Inflammatory macrophage (primary cell): ENCODE data around the gene DHRS1.

ENCODE experiments used
- DNase-seq, 2 donors: peaks; one replicate each; pipeline ENCODE4 v3.0.0-alpha.2; 2020 to 2022

The DHRS1 gene

DNA sequence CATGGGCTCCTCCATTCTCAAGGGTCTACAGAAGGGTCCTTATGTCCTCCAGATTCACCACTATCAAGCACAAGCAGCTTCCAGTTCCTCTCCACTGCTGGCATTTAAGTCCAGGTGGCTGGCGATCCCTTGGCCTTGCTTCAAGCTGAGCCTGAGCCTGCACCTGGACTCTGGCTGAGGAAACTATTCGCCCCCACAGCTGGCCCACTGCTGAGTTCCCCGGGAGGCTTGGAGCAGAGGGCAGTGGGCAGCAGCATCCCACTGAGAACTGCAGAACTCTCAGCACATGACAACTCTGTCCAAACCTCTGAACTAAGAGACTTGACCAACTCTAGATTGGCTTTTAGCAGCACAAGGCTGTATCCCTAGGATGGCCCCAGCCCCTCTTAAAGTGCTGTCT lies 16.8 kb downstream of the DHRS1 start:
- DNase-seq, result peak; percentile 9 to 61

DNA sequence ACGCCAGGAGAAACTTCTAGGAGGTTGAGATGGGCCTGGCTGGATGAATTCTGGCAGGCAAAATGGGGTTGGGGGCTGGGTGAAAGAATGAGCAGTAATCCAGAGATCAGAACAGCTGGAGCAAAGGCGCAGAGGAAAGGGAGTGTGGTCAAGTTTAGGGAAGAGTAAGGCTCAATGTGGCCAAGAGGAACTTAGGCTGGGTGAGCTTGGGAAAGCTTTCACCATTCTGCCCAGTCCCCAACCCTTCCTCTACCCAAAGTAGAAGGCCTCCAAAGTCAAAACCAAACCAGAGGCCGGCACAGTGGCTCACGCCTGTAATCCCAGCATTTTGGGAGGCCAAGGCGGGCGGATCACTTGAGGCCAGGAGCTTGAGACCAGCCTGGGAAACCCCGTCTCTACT lies 17.9 kb downstream of the DHRS1 start:
- peak; percentile 52 to 64 for DNase-seq

DNA sequence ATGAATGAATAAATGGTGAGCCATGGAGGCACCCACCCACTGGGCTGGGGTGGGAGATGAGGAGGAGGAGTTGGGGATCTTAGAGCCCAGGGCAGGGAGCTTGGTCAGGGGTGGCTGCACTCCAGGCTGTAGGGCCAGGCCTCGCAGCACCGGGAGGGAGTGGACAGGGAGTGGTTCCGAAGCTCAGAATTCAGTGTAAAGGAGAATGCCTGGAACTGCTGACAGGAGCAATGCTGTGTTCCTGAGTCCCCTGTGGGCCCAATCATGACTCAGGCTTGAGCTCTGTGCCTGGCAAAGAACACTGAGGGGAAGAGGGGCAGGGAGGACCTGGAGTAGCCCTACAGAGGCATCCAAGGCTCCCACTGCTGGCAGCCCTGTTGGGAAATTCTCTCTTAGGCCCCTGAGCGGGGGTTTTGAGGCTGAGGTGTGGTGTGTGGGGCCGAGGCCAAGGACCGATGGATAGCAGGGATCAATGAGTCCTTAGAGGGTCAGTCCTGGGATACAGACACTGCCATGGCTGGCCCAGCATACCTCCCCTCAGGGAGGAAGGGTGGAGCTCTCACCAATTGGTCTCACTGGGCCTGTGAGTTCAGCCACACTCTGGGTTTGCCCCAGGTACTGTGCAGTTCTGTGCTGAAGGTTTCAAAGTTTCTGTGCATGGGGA lies 18.7 kb downstream of the DHRS1 start:
- DNase-seq, result no peak

DNA sequence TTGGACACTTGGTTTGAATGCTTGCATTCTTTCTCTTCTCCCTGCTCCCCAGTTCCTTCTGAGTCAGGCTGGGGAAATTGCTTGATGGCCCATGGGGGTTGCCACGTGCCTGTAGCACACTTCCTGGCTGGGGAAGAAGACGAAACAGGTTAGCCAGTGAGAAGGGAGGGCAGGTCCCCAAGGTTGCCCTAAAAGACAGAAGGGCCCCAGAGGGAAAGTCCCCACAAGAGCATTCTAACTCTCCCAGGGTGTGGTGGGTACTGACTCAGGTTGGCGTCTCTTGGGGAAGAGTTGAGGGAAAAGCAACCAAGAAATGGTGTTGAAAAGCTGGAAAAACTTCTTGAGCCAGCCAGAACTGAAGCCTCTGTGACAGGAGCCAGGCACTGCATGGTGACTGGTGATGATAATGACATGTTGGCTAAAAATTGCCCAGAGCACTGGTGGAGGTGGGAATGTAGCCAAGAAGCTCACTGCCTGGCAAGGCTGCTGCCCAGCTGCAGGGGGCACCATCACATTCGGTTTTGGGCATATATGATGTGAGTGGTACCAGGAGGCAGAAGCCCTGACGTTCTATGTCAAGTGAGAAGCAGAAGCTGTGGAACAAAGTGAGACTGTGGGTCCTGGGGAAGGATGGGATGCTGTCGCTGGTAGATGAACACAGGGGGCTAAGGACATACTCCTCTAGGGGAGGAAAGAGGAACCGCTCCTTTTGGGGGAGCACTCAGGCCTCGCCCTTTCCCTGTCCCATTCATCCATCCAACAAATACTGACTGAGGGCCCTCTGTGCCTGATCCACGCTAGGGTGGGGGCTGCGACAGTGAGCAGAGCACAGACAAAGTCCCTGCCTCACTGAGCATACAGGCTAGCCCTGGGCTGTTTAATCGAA lies 20.0 kb downstream of the DHRS1 start:
- peak; percentile 51 to 62 for DNase-seq

DNA sequence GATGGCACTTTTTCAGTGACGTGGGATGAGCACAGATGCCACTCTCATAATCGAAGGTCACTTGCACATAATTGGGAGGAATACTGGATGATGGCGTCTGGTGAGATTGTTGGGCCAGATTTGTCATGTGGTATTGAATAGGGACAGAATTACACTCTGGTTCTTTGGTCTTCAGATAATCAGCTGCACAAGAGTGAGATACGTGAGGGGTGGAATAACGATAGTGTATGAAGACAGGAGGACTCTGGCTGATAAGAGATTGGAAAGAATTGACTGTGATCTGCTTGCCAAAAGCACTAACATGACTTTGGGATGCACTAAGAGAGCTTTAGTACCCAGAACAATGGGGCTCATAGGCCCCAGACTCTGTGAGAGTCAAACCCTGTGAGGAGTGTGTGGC lies 21.2 kb downstream of the DHRS1 start:
- no peak for DNase-seq

DNA sequence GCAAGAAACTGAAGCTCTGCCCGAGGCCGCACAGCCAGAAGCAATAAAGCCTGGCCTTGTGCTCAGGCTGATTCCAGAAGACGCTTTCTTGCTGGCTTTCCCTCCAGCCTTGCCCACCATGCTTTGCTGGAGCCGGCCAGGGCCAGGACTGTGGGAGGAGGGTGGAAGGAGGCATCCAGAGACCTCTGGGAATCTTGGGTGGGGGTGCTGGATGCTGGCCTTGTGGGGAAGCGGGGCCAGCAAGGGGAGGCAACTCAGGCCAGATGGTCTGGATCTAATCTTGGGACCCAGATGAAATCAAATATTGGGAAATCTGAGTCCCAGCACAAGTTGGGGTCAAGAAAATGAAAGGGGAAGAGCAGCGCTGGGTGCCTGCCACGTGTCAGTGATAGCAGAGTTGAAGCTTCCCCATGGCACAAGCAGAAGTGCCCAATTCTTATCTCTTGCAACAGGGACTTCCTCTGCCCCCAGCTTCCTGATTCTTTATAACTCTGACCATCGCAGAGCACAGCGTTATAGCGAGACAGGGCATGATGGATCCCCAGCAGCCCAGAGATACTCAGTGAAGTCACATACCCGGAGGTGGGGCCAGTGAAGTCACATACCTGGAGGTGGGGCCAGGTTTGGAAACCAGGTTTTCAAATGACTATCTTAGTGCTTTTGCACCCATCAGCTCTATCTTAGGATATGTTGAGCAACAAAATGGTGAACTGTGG lies 21.8 kb downstream of the DHRS1 start:
- peak; percentile 91 to 95 for DNase-seq

DNA sequence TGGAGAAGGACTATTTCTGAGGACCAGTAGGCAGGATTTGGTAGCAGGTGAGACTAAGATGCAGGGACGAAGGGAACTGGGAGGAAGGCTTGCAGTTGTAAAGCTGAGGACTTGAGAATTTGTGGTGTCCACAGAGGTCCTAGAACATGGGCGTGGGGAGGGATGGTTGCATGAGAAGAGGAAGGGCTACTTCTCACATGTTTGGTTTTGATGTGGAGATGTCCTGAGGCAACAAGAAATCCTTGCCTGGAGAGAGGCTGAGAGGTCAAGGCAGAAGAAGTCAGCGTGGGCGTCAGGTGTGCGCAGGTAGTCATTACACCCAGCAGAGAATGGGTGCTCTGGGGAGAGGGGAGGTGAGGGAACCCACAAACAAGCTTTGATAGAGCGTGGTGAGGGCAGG lies 22.5 kb downstream of the DHRS1 start:
- DNase-seq, result peak; percentile 63 to 74

DNA sequence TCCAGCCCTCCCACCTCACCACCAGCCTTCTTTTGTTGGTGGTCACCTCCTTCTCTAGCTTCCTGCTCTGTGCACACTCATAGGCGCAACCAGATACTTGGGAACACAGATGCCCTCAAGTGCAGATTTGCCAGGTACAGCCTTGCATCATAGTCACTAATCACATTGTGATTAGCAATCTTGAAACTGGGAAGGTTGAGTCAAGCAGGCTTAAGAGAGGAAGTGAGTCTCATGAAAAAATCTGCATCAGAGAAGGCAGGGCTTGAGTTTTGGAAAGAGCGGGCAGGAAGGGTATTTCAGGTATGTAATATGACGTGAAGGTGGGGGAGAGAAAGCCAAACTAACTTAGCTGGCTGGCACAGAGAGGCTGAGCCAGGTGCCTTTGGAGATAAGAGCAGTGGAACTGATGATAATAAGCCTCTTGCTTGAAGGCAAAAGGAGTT lies 25.5 kb downstream of the DHRS1 start:
- DNase-seq, result peak; percentile 83 to 87

DNA sequence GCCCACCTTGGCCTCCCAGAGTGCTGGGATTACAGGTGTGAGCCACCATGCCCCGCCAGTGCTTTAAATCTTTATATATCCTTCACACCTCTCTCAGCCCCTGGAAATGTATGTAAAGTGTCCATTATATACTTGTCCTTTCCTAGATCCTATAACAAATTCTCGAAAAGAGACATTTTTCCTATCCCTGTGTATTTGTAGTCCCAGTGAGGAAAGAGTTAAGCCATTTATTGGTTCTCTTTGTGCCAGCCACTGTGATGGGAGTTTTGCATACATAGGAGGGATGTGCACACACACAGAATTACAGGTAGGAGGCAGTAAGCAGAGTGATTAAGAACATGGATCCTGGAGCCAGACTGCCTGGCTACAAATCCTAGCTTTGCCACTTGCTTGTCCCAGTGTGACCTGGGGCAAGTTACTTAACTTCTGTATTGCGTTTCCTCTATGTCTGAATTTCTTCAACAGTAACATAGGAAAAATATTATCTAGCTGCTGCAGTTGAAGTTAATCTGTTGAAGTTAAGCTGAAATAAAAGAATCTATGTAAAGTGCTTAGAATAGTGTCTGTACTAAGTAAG lies 26.1 kb downstream of the DHRS1 start:
- peak; percentile 57 to 67 for DNase-seq

DNA sequence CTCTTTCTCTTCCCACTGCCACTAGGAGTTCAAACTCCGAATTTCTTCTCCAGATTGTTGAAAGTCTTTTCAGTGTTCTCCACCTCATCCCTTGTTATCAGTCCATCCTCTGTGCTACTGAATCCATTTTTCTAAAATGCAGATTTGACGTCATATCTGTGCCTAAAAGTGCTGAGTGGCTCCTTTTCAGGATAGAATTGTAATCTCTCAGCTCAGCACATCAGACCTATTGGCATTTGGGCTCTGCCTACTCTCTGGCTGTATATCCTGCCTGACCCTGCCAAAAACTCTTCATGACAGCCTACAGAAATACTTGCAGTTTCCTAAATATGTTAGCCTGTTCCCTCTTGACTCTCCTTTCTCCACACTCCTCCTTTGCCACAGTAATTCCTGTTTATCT lies 27.1 kb downstream of the DHRS1 start:
- peak; percentile 16 to 17 for DNase-seq

DNA sequence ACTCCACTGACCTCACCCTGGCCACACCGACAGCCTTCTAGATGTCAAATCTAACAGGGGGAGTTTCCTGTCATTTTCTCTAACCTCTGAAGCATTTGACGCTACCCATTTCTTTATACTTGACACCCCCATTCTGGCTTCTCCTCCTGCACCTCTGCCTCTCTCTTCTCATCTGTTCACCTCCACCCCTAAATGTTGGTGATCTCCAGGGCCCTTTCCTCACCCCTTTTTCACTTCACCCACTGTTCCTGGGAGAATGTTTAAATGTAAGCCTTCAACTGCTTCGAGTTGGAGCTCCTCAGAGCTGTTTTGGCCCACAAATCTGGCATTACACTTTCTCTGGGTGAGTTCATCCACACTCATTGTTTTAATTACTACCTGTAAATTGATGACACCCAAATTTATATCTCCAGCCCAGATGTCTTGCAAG lies 27.7 kb downstream of the DHRS1 start:
- DNase-seq, result no peak

DNA sequence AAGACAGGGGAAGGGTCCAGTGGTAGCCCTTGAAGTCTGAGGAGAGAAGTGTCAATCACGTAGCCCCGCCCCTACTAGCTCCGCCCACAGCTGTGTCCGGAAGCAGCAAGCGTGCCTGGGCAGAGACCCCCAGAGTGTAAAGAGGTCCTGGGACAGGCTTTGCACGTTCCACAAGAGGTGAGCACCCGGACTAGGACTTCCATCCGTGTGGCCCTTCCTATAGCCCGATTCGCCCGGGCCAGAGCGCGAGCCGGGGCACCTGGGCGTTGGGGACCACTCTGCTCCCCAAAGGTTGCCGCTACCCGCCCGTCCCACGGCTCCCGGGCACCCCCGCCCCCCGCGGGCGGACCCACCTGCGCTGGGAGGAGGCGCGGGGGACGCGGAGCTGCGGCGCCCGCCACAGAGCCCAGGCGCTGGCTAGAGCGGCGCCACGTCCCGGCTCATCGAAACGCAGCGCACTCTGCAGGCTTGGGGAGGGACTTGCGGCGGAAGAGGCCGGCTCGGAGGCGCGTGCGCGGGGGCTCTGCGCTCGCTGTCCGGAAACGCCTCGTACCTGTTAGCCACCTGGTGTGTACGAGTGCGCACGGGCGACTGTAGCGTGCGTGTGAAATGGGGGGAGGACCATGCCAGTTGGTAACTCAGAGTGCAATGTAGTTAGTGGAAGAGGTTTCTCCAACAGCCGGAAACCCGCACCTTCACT lies 28.3 kb downstream of the DHRS1 start, which contains the start of gene RABGGTA:
Gene RABGGTA (minus strand): TSS at position 464 of the 700 bp plus-strand sequence. CDS start 482 bp downstream, outside the sequence.
- DNase-seq, result peak; percentile 80 to 90

DNA sequence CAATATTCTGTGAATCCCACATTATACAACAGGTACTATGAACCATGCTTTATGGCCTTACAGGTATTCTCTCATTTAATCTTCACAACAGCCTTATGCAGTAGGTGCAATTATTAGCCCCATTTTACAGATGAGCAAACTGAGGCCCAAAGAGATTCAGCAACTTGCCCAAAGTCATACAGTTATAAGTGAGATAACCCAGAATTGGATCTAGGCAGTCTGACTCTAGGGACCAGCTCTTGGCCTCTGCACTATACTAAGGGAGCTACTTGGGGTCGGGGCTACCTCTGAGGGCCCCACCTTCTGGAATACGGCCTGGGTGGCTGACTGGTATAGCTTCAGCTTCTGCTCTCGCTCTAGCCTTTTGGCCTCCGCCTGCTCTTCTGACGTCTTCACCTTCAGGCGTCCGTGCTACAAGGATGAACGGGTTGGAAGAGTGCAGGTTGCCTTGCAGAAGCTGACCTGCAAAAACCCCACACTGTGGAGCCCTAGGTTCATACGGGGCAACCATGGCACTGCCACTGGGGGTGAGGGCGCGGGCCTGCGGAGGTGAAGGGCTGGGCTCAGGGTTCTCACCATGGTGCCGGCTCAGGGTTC lies 28.9 kb downstream of the DHRS1 start:
- no peak for DNase-seq

DNA sequence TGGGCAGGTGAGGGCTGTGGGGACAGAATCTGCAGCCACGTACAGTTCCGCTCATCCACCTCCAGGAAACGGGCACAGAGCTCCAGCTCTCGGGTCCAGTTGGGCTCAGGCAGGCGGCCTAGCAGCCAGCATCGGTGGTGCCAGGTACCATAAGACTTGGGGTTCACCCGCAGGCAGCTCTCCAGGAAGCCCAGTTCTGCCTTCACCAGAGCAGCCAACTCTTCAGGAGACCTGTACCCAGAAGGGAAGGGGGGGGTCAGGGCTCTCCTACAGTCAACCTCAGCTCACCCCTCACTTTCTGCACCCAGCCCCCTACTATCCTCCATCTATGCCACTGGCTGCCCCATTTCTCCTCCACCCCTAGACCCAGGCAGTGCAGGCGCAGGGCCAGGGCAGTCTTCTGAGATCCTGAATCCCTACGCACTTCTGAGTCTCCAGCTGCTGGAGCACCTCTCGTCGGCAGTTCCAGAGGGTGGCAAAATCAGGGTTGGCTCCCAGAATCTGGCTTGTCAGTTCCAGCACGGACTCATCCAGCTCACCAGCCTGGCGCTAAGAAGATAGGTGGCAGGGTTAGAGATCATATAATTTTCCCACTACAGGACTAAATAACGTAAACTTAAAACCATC lies 29.6 kb downstream of the DHRS1 start:
- no peak for DNase-seq

DNA sequence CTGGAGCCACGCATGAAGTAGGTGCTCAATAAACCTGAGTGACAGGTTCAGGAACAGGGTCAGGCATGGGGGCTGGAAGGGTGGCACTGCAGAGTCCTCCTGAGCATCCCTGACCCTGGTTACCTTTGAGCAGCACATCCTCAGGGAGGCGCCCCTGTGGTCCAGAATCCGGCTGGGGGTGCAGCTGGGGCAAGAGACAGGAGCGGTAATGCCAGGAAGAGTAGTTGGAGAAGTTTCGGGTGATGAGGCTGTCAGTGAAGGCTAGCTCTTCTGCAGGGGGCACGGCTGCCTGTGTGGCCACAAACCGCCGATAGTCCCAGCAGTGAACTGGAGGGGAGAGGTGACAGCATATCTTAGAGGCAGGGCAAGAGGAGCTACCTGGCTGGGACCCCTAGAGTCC lies 30.2 kb downstream of the DHRS1 start:
- DNase-seq, result no peak

DNA sequence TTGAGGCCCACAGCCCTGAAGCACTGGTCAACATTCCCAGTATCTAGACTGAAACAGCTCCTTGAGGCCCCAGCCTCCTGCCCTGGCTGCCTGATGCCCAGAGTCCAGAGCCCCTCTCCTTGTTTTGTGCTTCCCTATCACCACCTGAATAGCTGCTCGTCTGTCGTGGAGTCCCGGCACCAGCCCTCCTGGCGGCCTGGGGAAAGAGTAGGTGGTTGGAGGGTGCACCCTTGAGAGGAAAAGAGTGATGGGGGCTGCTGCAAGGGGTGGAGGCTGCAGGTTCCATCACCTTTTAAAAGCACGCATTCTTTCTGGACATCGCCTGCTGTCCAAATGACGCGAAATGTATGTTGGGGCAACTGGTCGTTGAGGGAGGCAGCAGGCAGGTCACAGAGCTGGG lies 31.4 kb downstream of the DHRS1 start:
- no peak for DNase-seq

DNA sequence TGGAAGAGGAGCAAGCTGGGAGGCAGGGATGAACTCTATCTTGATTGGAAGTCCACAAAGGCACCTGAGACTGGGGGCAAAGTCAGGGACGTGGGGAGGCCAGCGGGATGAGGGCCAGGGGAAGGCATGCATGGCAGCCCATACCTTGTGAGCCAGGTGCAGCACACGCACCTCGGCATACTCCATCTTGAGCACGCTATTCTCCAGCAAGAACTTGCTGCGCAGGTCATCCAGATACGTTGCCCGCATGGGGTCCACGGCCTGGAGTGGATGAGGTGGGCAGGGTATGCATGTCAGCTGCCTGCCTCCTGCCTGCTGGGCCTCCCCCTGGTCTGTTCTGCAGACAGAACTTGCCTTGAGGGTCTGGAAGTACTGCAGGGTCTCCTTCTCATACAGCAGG lies 32.1 kb downstream of the DHRS1 start:
- no peak for DNase-seq

DNA sequence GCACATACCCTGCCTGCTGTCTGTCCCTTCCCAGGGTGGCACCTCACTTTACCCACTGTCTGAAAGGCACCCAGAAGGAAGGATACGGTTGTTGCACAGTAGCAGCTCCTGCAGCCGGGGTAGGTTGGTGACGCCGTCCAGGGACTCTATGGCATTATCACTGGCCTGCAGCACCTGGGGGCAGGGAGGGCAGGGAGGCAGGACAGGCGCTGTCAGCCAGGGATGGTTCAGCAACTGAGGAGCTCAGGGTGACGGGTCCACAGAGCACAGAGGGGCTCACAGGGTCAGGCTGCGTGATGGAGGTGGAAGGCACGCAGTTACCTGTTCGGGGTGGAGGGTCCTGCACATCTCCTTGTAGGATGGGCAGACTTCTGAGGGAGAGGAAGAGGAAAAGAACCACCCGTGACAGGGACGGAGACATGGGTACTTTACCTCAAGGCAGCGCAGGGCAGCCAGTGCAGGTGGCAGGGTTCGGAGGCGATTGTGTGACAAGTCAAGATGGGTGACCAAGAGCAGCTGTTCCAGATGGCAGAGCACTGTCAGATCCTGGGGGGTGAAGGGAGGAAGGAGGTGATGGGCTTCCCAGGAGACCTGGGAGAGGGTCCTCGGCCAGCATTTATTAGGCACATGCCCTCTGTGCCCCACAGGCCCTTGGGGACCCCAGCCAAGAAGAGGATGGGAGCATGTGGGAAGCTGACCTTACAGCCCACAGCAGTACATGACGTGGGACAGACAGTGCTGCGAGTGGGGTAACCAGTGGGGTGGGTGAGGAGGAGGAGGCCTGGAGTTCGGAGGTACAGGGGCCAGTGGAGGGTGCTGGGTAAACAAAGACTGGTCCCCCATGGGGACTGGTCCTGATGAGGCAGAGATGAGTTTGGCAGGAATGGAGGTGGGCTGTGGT lies 33.0 kb downstream of the DHRS1 start:
- DNase-seq, result no peak

DNA sequence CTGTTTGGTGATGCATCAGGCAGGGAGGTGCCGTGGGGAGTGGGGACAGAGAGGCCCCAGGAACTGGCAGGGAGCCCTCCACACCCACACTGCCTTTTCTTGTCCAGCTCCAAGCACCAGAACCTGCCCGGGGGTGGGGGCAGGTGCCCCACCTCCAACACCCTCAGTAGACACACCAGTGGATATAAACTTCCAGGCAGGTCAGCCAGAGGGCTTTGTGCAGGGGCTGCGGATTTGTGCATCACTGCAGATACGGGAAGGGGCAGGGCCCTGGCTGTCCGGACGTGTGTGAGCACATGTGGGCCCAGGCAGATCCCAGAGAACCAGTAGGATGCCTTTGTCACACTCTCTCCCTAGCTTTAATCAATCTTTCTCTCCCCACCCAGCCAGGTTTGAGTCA lies 35.3 kb downstream of the DHRS1 start:
- DNase-seq, result no peak

DNA sequence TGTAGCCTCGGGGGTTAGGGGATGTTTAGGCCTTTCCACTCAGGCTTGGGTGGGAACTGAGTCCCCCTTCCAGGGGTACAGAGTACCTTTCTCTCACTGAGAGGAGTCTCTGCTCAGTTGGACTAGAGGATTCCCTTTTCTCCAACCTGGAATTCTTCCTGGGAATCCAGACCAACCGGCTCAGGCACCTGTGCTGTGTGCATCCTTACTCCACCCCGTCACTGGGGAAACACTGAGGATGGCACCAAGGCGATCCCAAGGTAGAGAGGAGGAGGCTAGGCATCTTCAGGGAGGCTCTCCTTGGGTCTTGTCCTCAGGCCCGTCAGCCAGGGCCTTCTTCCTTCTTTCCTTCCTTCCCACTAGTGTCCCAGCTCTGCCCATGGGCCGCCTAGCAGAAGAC lies 35.7 kb downstream of the DHRS1 start:
- no peak for DNase-seq
